Panc1 (cell line): ENCODE data around the gene ASTN2. TPM values are rescaled to one million over a fixed set of nuclear protein-coding genes. Genes with fewer than 3 reads are reported as not detected.

Experiments
- ATAC-seq: fragments of 200-7000 bp; cut with Tn5 transposase; 2 replicates; pipeline ENCODE4 v1.9.1; 2020; ENCODE audit warnings: mild to moderate bottlenecking, moderate library complexity
- BruUV-seq: library from RNA; stranded (reverse); fragments of 400-500 nt; replicated peaks from 2 replicates; lab custom pipeline; 2021; lab: Mats Ljungman, UMichigan
- CTCF ChIA-PET: fragments of 300-600 bp; sonication (Branson Sonifier 250); formaldehyde crosslinking; loops from one replicate; lab custom pipeline; 2022; ENCODE audit warnings: antibody characterized with exemption; lab: Charles Lee
- POLR2A ChIA-PET: fragments of 300-600 bp; sonication (Branson Sonifier 250); formaldehyde crosslinking; loops from one replicate; lab custom pipeline; 2022; ENCODE audit warnings: antibody characterized with exemption; lab: Charles Lee
- DNase-seq: peaks from one replicate; pipeline ENCODE4 v3.0.0-alpha.2; 2010; ENCODE audit warnings: low read depth, low spot score
- H3K27ac ChIP-seq: 2 replicates; pipeline ENCODE4 v1.5.1; 2011; ENCODE audit warnings: mild to moderate bottlenecking, low read length, inconsistent platforms
- H3K27me3 ChIP-seq: fragments of 200-500 bp; sonication (Bioruptor generic); 2 replicates; pipeline ENCODE4 v1.6.0; 2014; ENCODE audit warnings: low read length, inconsistent platforms; ENCODE audit not compliant: control insufficient read depth, insufficient read depth
- H3K36me3 ChIP-seq: fragments of 200-500 bp; sonication (Bioruptor generic); 2 replicates; pipeline ENCODE4 v1.5.1; 2014; ENCODE audit warnings: inconsistent platforms, mild to moderate bottlenecking, low read length, moderate library complexity; ENCODE audit not compliant: control insufficient read depth, insufficient read depth
- H3K4me1 ChIP-seq: 2 replicates; pipeline ENCODE4 v1.5.1; 2011; ENCODE audit warnings: inconsistent platforms, mild to moderate bottlenecking, low read length, moderate library complexity; ENCODE audit not compliant: control insufficient read depth, insufficient read depth
- H3K4me3 ChIP-seq, 2 experiments: 2 replicates each; pipeline ENCODE4 v1.5.1; 2011 to 2012; ENCODE audit warnings: low read depth in 2 of 2, low read length in 2 of 2, mild to moderate bottlenecking in 2 of 2, inconsistent platforms in 1 of 2, moderate library complexity in 1 of 2
- H3K9me3 ChIP-seq: fragments of 200-500 bp; sonication (Bioruptor generic); 2 replicates; pipeline ENCODE4 v1.5.1; 2014; ENCODE audit warnings: low read depth, mild to moderate bottlenecking, inconsistent platforms, low read length, moderate library complexity; ENCODE audit not compliant: control insufficient read depth, insufficient read depth
- POLR2AphosphoS5 ChIP-seq: IDR thresholded peaks from 2 replicates; pipeline ENCODE4 v1.6.1; 2012; ENCODE audit warnings: mild to moderate bottlenecking, low read depth, low read length, moderate library complexity
- SIN3A ChIP-seq: IDR thresholded peaks from 2 replicates; pipeline ENCODE4 v1.6.1; 2012; ENCODE audit warnings: low read depth, mild to moderate bottlenecking, low read length, moderate library complexity, borderline replicate concordance; ENCODE audit not compliant: insufficient read depth
- TCF7L2 ChIP-seq: IDR thresholded peaks from 2 replicates; pipeline ENCODE4 v1.6.1; 2011; ENCODE audit warnings: mild to moderate bottlenecking, low read depth, low read length, inconsistent platforms
- in situ Hi-C: cut with HindIII; loops from 2 replicates; pipeline ENCODE4 v1.10.0; 2016; ENCODE audit warnings: low sequenced_read_pairs, low pct_unique_long_range_greater_than_20kb
- intact Hi-C: fragments of 100-400 bp; cut with micrococcal nuclease; formaldehyde crosslinking; loops from one replicate; pipeline ENCODE4 v1.10.0; 2022; ENCODE audit not compliant: unreplicated experiment
- total RNA-seq: library from RNA; stranded (reverse); gene quantifications from one replicate; pipeline ENCODE4 v1.2.1, GENCODE V29; 2021; ENCODE audit not compliant: unreplicated experiment
- TF ChIP-seq, protein P1 (sequence below): fragments of 450-650 bp; IDR thresholded peaks from 2 replicates; pipeline ENCODE4 v1.5.1; 2017; ENCODE audit warnings: mild to moderate bottlenecking
- TF ChIP-seq, protein P2 (sequence below), 2 experiments: IDR thresholded peaks; 2 replicates each; pipeline ENCODE4 v1.6.1; 2011 to 2012; ENCODE audit warnings: low read depth in 2 of 2, control low read depth in 1 of 2, low read length in 1 of 2, mild to moderate bottlenecking in 1 of 2, moderate library complexity in 1 of 2; ENCODE audit not compliant: insufficient read depth in 1 of 2

The ASTN2 gene
- total RNA-seq, 1 experiment from 2014 or later = 3.9 TPM

DNA sequence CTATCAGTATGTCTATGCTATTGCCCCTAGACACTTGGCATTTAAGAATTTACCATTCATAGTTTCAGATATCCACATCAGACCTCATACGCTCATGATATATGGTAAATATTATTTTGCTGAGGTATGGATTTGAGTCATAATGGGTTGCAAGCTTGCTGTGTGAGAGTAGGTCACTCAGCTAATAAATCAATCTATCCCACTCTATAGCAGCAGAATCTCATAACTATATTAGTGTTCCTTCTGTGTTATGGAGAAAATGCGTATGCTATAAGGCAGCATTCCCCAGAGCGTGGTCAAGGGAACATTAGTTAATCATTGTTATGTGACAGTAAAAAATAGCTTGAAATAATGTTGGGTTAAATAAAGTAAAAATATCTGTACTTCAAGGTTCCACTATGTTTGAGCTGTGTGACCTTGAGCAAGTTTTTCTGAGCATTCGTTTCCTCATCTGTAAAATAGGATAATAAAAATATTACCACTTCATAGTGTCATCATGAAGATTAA, 720.0 kb downstream of the ASTN2 start:
- no peak for ATAC-seq
- BruUV-seq = no TSS peak
- H3K27me3 ChIP-seq = no peaks in the 10 kb centered on the region
- POLR2A ChIA-PET = no interaction called here
- H3K36me3 ChIP-seq = no peaks in the 10 kb centered on the region
- H3K27ac ChIP-seq = no peak overlapping the region
- CTCF ChIA-PET = no interaction called here
- H3K4me1 ChIP-seq = no peaks in the 10 kb centered on the region
- intact Hi-C loops = no loop called here
- no peak for DNase-seq
- H3K4me3 ChIP-seq = no peak overlapping the region
- TF ChIP-seq, protein P1, sequence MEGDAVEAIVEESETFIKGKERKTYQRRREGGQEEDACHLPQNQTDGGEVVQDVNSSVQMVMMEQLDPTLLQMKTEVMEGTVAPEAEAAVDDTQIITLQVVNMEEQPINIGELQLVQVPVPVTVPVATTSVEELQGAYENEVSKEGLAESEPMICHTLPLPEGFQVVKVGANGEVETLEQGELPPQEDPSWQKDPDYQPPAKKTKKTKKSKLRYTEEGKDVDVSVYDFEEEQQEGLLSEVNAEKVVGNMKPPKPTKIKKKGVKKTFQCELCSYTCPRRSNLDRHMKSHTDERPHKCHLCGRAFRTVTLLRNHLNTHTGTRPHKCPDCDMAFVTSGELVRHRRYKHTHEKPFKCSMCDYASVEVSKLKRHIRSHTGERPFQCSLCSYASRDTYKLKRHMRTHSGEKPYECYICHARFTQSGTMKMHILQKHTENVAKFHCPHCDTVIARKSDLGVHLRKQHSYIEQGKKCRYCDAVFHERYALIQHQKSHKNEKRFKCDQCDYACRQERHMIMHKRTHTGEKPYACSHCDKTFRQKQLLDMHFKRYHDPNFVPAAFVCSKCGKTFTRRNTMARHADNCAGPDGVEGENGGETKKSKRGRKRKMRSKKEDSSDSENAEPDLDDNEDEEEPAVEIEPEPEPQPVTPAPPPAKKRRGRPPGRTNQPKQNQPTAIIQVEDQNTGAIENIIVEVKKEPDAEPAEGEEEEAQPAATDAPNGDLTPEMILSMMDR = no peak
- TF ChIP-seq, protein P2, sequence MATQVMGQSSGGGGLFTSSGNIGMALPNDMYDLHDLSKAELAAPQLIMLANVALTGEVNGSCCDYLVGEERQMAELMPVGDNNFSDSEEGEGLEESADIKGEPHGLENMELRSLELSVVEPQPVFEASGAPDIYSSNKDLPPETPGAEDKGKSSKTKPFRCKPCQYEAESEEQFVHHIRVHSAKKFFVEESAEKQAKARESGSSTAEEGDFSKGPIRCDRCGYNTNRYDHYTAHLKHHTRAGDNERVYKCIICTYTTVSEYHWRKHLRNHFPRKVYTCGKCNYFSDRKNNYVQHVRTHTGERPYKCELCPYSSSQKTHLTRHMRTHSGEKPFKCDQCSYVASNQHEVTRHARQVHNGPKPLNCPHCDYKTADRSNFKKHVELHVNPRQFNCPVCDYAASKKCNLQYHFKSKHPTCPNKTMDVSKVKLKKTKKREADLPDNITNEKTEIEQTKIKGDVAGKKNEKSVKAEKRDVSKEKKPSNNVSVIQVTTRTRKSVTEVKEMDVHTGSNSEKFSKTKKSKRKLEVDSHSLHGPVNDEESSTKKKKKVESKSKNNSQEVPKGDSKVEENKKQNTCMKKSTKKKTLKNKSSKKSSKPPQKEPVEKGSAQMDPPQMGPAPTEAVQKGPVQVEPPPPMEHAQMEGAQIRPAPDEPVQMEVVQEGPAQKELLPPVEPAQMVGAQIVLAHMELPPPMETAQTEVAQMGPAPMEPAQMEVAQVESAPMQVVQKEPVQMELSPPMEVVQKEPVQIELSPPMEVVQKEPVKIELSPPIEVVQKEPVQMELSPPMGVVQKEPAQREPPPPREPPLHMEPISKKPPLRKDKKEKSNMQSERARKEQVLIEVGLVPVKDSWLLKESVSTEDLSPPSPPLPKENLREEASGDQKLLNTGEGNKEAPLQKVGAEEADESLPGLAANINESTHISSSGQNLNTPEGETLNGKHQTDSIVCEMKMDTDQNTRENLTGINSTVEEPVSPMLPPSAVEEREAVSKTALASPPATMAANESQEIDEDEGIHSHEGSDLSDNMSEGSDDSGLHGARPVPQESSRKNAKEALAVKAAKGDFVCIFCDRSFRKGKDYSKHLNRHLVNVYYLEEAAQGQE (IDR thresholded peaks at IDR 0.05; ENCODE audit: insufficient read depth in 1 of 2, low read depth in 2 of 2, low read length in 1 of 2) = no peak
- no peak for TF ChIP-seq SIN3A
- no peak for TF ChIP-seq POLR2AphosphoS5
- TF ChIP-seq TCF7L2 = no peak
- H3K9me3 ChIP-seq = no peaks in the 10 kb centered on the region
- in situ Hi-C loops = no loop called here

DNA sequence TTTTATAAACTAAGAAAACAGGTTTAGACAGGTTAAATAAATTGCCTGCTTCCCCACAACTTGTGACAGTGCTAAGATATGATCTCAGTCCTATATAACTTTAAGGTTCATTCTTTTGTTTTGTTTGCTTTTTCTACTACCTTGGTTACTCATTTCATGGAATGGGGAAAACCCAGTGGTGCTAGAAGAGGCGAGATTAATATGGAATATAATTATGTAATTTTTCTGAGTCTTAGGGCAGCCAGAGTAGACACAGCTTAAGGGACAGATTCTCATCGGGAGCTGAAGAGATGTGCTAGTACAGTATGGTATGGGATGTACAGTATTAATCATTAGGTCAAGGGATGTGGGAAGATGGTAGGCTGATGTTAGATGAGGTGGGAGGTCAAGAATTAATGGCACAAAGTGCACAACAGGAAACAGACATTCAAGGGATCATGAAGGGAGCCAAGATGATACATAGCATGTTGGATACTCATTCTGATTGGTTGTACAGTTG, 721.6 kb downstream of the ASTN2 start:
- Histone ChIP-seq H3K9me3 (no peaks in the 10 kb centered on the region), H3K4me3 (no peak overlapping the region), H3K4me1 (0 out of 2 replicates have a peak, but pooled peaks cover 2% of the 10 kb centered on the region), H3K36me3 (no peaks in the 10 kb centered on the region), H3K27ac (no peak overlapping the region), H3K27me3 (no peaks in the 10 kb centered on the region)
- no TSS peak for BruUV-seq
- DNase-seq (no peak), ATAC-seq (no peak)
- POLR2A ChIA-PET = interaction anchor here (0.6 kb wide), 1 partner anchor 14 kb away, joined by 5 read pairs; no protein-coding TSS in a partner anchor
- in situ Hi-C loops (no loop called here), intact Hi-C loops (no loop called here)
- CTCF ChIA-PET = no interaction called here
- TF ChIP-seq, protein P1 = no peak
- no peak for TF ChIP-seq TCF7L2
